DOHH2 (cell line): ENCODE data around the gene LBR.

ENCODE experiments used
- EZH2phosphoT487 ChIP-seq: fragments of 200-600 bp; sonication (generic); IDR thresholded peaks from 2 replicates; pipeline ENCODE4 v1.6.1; 2017; ENCODE audit warnings: borderline replicate concordance, mild to moderate bottlenecking, antibody characterized with exemption, low read length, moderate library complexity, mixed read lengths
- TF ChIP-seq, protein P1 (sequence below): fragments of 200-600 bp; sonication (generic); IDR thresholded peaks from one replicate; pipeline ENCODE4 v1.5.1; 2014; ENCODE audit warnings: antibody characterized with exemption, mild to moderate bottlenecking, low read depth, low read length; ENCODE audit not compliant: poor library complexity, severe bottlenecking

DNA sequence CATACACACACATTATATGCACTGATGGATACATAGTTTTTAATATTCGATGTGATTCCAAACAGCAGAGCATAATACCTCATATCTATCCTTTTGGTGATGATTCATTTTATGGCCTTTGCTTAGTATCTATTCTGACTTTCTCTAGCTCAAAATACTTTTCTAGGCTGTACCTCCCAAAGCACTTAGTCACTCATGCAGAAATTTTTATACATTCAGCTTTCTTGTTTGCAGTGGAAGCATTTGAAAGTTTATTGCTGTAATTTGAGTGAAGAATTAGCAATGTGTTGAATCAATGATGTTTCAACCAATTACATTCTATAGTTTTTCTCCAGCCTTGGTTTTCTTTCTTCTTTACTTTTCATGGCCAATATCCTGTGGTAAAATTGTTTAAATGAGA is 66.7 kb downstream of the LBR start:
- TF ChIP-seq, protein P1, sequence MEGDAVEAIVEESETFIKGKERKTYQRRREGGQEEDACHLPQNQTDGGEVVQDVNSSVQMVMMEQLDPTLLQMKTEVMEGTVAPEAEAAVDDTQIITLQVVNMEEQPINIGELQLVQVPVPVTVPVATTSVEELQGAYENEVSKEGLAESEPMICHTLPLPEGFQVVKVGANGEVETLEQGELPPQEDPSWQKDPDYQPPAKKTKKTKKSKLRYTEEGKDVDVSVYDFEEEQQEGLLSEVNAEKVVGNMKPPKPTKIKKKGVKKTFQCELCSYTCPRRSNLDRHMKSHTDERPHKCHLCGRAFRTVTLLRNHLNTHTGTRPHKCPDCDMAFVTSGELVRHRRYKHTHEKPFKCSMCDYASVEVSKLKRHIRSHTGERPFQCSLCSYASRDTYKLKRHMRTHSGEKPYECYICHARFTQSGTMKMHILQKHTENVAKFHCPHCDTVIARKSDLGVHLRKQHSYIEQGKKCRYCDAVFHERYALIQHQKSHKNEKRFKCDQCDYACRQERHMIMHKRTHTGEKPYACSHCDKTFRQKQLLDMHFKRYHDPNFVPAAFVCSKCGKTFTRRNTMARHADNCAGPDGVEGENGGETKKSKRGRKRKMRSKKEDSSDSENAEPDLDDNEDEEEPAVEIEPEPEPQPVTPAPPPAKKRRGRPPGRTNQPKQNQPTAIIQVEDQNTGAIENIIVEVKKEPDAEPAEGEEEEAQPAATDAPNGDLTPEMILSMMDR = no peak
- TF ChIP-seq EZH2phosphoT487 = no peak
